RWPE2 (cell line): Measurements from ENCODE around the gene PROX1.

Experiments
- ATAC-seq: fragments of 200-7000 bp; cut with Tn5 transposase; 3 replicates; pipeline ENCODE4 v1.9.1; 2021; ENCODE audit warnings: low read depth
- DNase-seq: peaks from one replicate; pipeline ENCODE4 v3.0.0-alpha.2; 2020; ENCODE audit warnings: low spot score
- H3K27ac ChIP-seq: fragments of 450-650 bp; 2 replicates; pipeline ENCODE4 v1.5.1; 2017; ENCODE audit warnings: mild to moderate bottlenecking; ENCODE audit not compliant: poor library complexity, severe bottlenecking
- H3K27me3 ChIP-seq: fragments of 250-450 bp; sonication (Bioruptor Pico); 2 replicates; pipeline ENCODE4 v1.5.1; 2021; ENCODE audit warnings: mild to moderate bottlenecking, moderate library complexity; ENCODE audit not compliant: insufficient read depth, poor library complexity, severe bottlenecking
- H3K36me3 ChIP-seq: fragments of 250-450 bp; sonication (Bioruptor Pico); 2 replicates; pipeline ENCODE4 v1.5.1; 2020; ENCODE audit warnings: low read depth, mild to moderate bottlenecking, moderate library complexity
- H3K4me1 ChIP-seq: fragments of 250-450 bp; sonication (Bioruptor Pico); 2 replicates; pipeline ENCODE4 v1.5.1; 2021; ENCODE audit warnings: mild to moderate bottlenecking, moderate library complexity; ENCODE audit not compliant: insufficient read depth, poor library complexity, severe bottlenecking
- H3K4me3 ChIP-seq: fragments of 250-450 bp; sonication (Bioruptor Pico); 2 replicates; pipeline ENCODE4 v1.5.1; 2021; ENCODE audit warnings: mild to moderate bottlenecking, moderate library complexity; ENCODE audit not compliant: severe bottlenecking
- H3K9me3 ChIP-seq: fragments of 250-450 bp; sonication (Bioruptor Pico); 2 replicates; pipeline ENCODE4 v1.5.1; 2021; ENCODE audit warnings: mild to moderate bottlenecking, moderate library complexity; ENCODE audit not compliant: severe bottlenecking
- CTCF ChIP-seq: fragments of 450-650 bp; IDR thresholded peaks from one replicate; pipeline ENCODE4 v1.5.1; 2017; ENCODE audit warnings: mild to moderate bottlenecking, moderate library complexity; ENCODE audit not compliant: poor library complexity, severe bottlenecking

The PROX1 gene

GRCh38 chr1:214002060-214002459 lies 14.3 kb downstream of the PROX1 start:
- TF ChIP-seq CTCF = no peak
- H3K27me3 ChIP-seq = no peaks in the 10 kb centered on the region
- DNase-seq (no peak), ATAC-seq (no peak)
- H3K36me3 ChIP-seq = no peaks in the 10 kb centered on the region
- no peak overlapping the region for H3K27ac ChIP-seq
- H3K9me3 ChIP-seq = no peaks in the 10 kb centered on the region
- no peaks in the 10 kb centered on the region for H3K4me1 ChIP-seq
- H3K4me3 ChIP-seq = no peak overlapping the region

GRCh38 chr1:214002472-214002871 lies 14.7 kb downstream of the PROX1 start:
- Histone ChIP-seq H3K36me3 (no peaks in the 10 kb centered on the region), H3K9me3 (no peaks in the 10 kb centered on the region), H3K27ac (no peak overlapping the region), H3K27me3 (no peaks in the 10 kb centered on the region), H3K4me3 (no peak overlapping the region), H3K4me1 (no peaks in the 10 kb centered on the region)
- DNase-seq (no peak), ATAC-seq (no peak)
- TF ChIP-seq CTCF = no peak

GRCh38 chr1:214003233-214003632 lies 15.5 kb downstream of the PROX1 start:
- Histone ChIP-seq H3K27ac (no peak overlapping the region), H3K36me3 (no peaks in the 10 kb centered on the region), H3K4me1 (no peaks in the 10 kb centered on the region), H3K4me3 (no peak overlapping the region), H3K9me3 (no peaks in the 10 kb centered on the region), H3K27me3 (no peaks in the 10 kb centered on the region)
- DNase-seq (no peak), ATAC-seq (no peak)
- no peak for TF ChIP-seq CTCF

GRCh38 chr1:214004014-214004413 lies 16.2 kb downstream of the PROX1 start:
- no peak for TF ChIP-seq CTCF
- DNase-seq = no peak
- H3K36me3 ChIP-seq = no peaks in the 10 kb centered on the region

GRCh38 chr1:214004795-214005194 lies 17.0 kb downstream of the PROX1 start:
- TF ChIP-seq CTCF = no peak
- ATAC-seq = no peak

More at GRCh38 chr1:214004014-214004413, 16.2 kb downstream of the PROX1 start:
- Histone ChIP-seq H3K9me3 (no peaks in the 10 kb centered on the region), H3K27ac (no peak overlapping the region), H3K4me1 (no peaks in the 10 kb centered on the region), H3K27me3 (no peaks in the 10 kb centered on the region), H3K4me3 (no peak overlapping the region)
- ATAC-seq = no peak

More at GRCh38 chr1:214004795-214005194, 17.0 kb downstream of the PROX1 start:
- no peak for DNase-seq
- Histone ChIP-seq H3K9me3 (no peaks in the 10 kb centered on the region), H3K4me3 (no peak overlapping the region), H3K4me1 (no peaks in the 10 kb centered on the region), H3K27me3 (no peaks in the 10 kb centered on the region), H3K27ac (no peak overlapping the region), H3K36me3 (no peaks in the 10 kb centered on the region)
